GM18499 (cell line): ENCODE results near the gene HOXB4.

Experiments
- ATAC-seq: cut with Tn5 transposase; IDR thresholded peaks from one replicate; pipeline ENCODE4 v1.9.1; 2021; ENCODE audit warnings: moderate number of reproducible peaks; ENCODE audit not compliant: insufficient read depth, unreplicated experiment

HOXB4 gene

GRCh38 chr17:48561884-48562810 is 16.0 kb downstream of the HOXB4 start:
- no peak for ATAC-seq

DNA sequence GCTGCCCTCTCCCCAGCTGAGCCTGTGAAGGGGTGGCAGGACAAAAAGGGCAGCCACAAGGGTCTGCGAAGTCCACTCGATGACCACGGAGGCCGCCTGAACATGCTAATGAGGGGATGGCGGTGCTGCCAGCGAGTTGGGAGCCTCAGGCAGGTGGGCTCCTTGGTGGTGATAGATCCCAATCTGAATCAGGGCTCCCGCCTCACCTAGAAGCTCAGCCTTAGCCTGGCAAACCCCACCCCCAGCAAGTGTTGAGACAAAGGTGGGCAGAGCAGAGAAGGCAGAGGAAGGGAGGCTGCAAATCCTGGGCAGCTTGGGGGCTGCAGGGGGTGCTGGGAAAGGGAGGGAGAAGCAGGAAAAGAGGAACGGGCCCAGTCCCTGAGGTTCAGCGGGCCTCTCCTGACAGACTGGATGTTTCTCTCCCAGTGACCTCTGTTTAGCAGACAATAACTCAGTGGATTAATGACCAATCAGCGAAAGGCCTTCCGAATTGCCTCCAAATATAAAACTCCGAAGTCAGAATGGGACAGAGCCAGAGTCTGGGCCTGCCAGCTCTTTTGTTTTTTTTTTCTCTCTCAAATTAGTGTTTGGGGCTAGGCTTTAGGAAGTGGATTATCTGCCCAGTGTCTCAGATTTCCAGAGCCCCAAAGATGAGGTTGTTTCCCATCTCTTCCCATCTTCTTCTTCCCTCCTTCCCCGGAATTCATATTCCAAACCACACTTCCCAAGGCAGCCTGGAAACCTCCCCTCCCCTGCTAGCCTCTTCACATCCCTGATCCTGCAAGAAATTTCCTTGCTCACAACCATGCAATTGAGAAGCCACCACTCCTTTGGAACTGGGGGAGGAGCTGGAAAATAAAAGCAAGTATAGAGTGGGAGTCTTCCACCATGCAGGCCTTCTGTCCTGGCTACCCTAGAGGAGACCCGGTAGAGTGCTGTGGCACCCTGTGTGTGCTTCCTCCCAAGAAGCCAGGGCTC is 18.0 kb downstream of the HOXB4 start:
- no peak for ATAC-seq

- ATAC-seq = no peak
These were observed 18.9 kb downstream of the HOXB4 start for GRCh38 chr17:48559122-48559839.

DNA sequence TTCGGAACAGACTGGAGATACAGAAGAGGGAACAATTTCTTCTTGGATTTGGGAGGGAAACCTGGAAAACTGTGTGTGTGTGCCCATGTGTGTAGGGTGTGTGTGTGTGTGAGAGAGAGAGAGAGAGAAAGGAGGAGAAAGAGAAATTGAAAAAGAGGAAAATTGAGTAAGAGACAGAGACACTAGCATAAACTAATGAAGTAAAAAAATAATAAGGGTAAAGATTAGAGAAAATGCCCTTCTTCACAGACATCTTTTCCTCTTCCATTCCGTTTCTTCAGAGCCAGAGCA is 19.4 kb downstream of the HOXB4 start:
- no peak for ATAC-seq

- no peak for ATAC-seq
These were observed 19.9 kb downstream of the HOXB4 start for GRCh38 chr17:48558057-48558830.

DNA sequence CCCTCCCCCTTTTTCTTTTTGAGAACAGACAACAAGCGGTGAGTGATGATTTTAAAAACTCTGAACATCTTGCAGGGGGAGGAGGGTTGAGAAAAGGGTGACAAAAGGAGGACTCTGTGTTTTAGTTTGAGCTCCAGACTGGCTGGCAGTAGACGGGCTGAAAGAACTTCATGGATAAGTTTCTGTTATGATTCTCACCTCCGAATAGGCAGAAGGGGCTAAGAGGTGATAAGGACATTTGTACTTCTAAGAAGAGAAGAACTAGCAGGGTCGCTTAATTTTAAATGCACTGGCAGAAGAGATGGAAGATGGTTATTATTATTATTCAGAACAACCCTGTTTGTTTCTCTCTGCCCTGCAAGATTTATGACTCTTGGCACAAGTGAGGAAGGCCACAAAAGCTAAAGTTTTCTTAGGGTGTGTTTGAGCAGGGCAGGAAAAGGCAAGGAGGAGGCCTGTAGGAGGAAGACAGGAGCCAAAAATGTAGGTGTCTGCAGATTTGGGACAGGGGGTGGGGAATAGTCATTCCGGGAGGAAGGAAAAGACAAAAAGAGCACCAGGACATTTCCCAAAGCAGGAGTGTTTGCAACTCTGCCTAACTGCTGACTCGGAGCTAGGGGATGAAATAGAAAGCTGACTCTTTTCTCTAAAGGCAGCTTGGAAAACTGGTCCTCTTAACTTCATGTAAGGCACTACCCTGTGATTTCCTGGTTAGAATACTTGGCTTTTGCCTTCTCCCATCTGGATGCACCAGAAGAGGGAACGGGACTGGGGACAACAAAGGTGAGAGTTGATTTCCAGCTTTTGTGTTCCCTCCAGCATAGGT is 21.4 kb downstream of the HOXB4 start:
- ATAC-seq = no peak

GRCh38 chr17:48556229-48556575 is 21.9 kb downstream of the HOXB4 start:
- no peak for ATAC-seq

- ATAC-seq = no peak
These were observed 22.6 kb downstream of the HOXB4 start for GRCh38 chr17:48555258-48556228.

DNA sequence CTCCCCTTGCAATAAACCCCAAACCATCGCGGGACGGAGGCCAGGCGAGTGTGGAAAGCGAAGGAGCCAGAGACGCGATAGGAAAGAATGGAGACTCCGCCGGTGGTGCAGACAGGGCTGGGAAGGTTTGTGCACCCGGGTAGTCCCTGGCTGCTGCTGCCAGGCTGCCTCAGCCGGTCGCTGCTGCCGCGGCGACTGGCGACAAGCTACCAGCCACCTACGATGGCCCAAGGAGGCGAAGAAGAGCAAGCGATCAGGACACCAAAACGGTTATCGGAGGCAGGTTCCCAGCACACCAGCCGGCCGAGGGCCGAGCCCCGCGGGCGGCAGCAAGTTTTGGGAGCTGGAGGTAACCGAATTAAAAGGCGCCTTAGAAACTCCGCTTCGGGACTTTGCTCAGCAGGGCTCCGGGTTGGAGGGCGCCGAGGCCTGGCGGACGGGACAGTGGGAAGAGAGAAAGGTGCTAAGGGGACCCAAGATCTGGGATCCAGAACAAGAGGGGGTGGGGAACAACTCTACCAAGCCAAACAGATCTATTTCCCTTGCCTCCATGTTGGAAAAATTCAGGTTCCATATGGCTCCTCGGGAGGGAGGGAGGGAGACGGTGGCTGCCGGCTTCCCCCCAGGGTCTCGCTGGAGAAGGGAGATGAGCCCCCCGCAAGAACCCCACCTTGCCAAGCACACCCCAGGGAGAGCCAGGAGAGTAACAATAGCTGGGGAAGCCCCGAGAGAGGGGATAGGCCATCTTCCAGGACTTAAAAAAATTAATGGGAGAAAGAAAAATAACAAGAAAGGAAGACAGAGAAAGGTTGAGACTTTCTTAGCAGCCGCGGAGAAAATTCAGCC is 23.5 kb downstream of the HOXB4 start:
- no peak for ATAC-seq

GRCh38 chr17:48553826-48554225 is 24.3 kb downstream of the HOXB4 start:
- ATAC-seq = no peak

GRCh38 chr17:48553190-48553547 is 25.0 kb downstream of the HOXB4 start:
- ATAC-seq = no peak

GRCh38 chr17:48552466-48553189 is 25.5 kb downstream of the HOXB4 start:
- ATAC-seq = no peak

GRCh38 chr17:48551596-48552465 is 26.3 kb downstream of the HOXB4 start:
- no peak for ATAC-seq

DNA sequence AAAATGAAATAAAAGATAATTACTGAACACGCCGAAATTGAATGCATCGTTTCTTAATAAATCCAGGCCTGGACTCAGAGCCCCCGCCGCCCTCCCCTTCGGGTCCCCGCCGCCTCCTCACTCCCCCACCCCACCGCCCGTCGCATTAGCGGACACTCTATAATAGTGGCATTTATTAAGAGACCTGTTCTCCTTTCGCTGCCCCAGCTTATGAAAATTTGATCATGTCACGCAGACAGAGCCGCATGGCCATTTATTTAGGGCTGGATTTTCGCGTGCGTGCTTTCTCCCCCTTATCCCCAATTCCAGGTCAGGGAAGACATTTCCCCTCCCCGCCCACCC is 27.0 kb downstream of the HOXB4 start:
- no peak for ATAC-seq

- no peak for ATAC-seq
These were observed 27.5 kb downstream of the HOXB4 start for GRCh38 chr17:48550502-48551213.
